Activated T-cell treated with anti-CD3 and anti-CD28 coated beads, Interleukin-2, amount 50 U/mL, for 72 hours (primary cell): ENCODE measurements around the gene MMGT1. TPM values are rescaled to one million over a fixed set of nuclear protein-coding genes. Genes with fewer than 3 reads are reported as not detected.

Source experiments
- ATAC-seq, 2 donors: fragments of 150-1000 bp; cut with Tn5 transposase; replicated peaks in 1 of 2; 2 replicates each; pipeline ENCODE4 v1.10.0; 2021; ENCODE audit warnings: moderate library complexity in 2 of 2, mild to moderate bottlenecking in 1 of 2
- DNase-seq, 2 donors: peaks; one replicate each; pipeline ENCODE4 v3.0.0; 2021 to 2022; ENCODE audit warnings: mixed read lengths in 1 of 2
- H3K27ac Mint-ChIP-seq: one replicate; pipeline ENCODE4 v1.8.0; 2022; ENCODE audit warnings: mild to moderate bottlenecking, moderate library complexity, mixed read lengths
- H3K27me3 Mint-ChIP-seq: one replicate; pipeline ENCODE4 v1.8.0; 2022; ENCODE audit warnings: low read depth, mixed read lengths
- H3K36me3 Mint-ChIP-seq, 2 donors: one replicate each; pipeline ENCODE4 v1.8.0; 2022; ENCODE audit warnings: mixed read lengths in 2 of 2, mild to moderate bottlenecking in 1 of 2; ENCODE audit not compliant: insufficient read depth in 2 of 2
- H3K4me1 Mint-ChIP-seq: one replicate; pipeline ENCODE4 v1.8.0; 2022; ENCODE audit warnings: low read depth, mixed read lengths
- H3K4me3 Mint-ChIP-seq, 2 donors: one replicate each; pipeline ENCODE4 v1.8.0; 2022; ENCODE audit warnings: mild to moderate bottlenecking in 2 of 2, mixed read lengths in 2 of 2, moderate library complexity in 2 of 2
- H3K9me3 Mint-ChIP-seq, 2 donors: one replicate each; pipeline ENCODE4 v1.8.0; 2022; ENCODE audit warnings: mixed read lengths in 2 of 2
- total RNA-seq, 2 donors: library from RNA; stranded (reverse); gene quantifications; one replicate each; pipeline ENCODE4 v1.2.3, GENCODE V29; 2022

MMGT1 gene
- total RNA-seq: 10 to 100 TPM; 20.1 to 21.7 TPM

GRCh38 chrX:135973548-135974278 is at the start of gene MMGT1:
MMGT1 (minus strand) TSS chrX:135973988; CDS start chrX:135973675, 313 bp downstream.
- peaks cover 34% of the 10 kb centered on the region for H3K27me3 Mint-ChIP-seq
- H3K27ac Mint-ChIP-seq: peak within 1 kb of the TSS; percentile 91
- peak; percentile 84 to 90 for DNase-seq
- no peaks in the 10 kb centered on the region for H3K9me3 Mint-ChIP-seq
- peaks cover 17% of the 10 kb centered on the region for H3K4me1 Mint-ChIP-seq
- peak within 1 kb of the TSS; percentile 86 to 98 for H3K4me3 Mint-ChIP-seq
- H3K36me3 Mint-ChIP-seq: peaks cover 0 to 9% of the 10 kb centered on the region in 2 donors
- peak; percentile 93 to 95 for ATAC-seq

- no peaks in the 10 kb centered on the region for H3K9me3 Mint-ChIP-seq
- peaks cover 4% of the 10 kb centered on the region for H3K27me3 Mint-ChIP-seq
- peak overlapping the region; percentile 68 for H3K27ac Mint-ChIP-seq
- H3K4me3 Mint-ChIP-seq: peak overlapping the region in 1 of 2 donors; percentile 45
- H3K4me1 Mint-ChIP-seq: peaks cover 7% of the 10 kb centered on the region
- ATAC-seq (peak; percentile 36 to 48), DNase-seq (no peak)
- H3K36me3 Mint-ChIP-seq: peaks cover 0 to 3% of the 10 kb centered on the region in 2 donors
Observed at GRCh38 chrX:136021903-136022302, 48.1 kb upstream of the MMGT1 start.

DNA sequence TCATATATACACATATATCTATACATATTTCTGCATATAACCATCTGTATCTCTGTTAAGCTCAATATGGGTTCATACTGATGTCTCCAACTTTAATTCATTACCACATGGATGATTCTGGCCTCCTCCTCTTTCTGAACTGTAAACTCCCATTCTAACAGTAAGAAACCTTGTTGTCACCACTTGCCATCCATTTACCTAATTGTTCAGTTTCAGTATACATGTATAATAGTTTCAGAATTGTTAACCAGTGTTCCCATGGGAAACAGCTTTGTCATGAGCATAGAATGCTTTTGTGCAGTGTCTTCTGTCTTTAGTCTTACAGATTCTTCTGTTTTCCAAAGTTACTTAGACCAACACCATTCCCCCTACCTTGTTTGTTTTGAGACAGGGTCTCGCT is 47.4 kb upstream of the MMGT1 start:
- Mint-ChIP-seq H3K27ac (no peak overlapping the region), H3K4me1 (peaks cover 7% of the 10 kb centered on the region), H3K36me3 (peaks cover 0 to 3% of the 10 kb centered on the region in 2 donors), H3K9me3 (no peaks in the 10 kb centered on the region), H3K4me3 (no peak overlapping the region), H3K27me3 (peaks cover 4% of the 10 kb centered on the region)
- ATAC-seq (no peak), DNase-seq (no peak)

GRCh38 chrX:136019226-136019625 is 45.4 kb upstream of the MMGT1 start:
- no peak overlapping the region for H3K4me3 Mint-ChIP-seq
- peaks cover 7% of the 10 kb centered on the region for H3K4me1 Mint-ChIP-seq
- DNase-seq (no peak), ATAC-seq (no peak)
- H3K27me3 Mint-ChIP-seq: no peaks in the 10 kb centered on the region
- no peak overlapping the region for H3K27ac Mint-ChIP-seq
- H3K9me3 Mint-ChIP-seq: no peaks in the 10 kb centered on the region
- peaks cover 0 to 3% of the 10 kb centered on the region in 2 donors for H3K36me3 Mint-ChIP-seq

DNA sequence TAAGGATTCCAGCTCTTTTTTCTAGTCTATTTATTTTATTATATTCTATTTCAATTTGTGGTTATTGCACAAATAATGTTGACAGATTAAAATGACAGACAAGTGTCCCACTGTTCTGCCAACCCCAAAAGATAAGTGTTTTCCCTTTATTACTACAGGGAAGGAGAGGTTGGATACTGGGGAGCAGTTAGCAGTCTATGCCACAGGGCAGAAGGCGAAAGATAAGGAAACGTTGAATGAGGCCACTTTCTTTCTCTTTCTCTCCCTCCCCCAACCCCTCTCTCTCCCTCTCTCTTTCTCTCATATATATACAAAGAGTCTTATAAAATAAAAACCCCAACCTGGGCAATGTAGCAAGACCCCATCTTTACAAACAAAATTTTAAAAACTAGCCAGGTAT is 43.1 kb upstream of the MMGT1 start:
- DNase-seq (no peak), ATAC-seq (no peak)
- no peaks in the 10 kb centered on the region for H3K27me3 Mint-ChIP-seq
- peaks cover 7% of the 10 kb centered on the region for H3K4me1 Mint-ChIP-seq
- H3K27ac Mint-ChIP-seq: no peak overlapping the region
- H3K4me3 Mint-ChIP-seq: no peak overlapping the region
- H3K9me3 Mint-ChIP-seq: no peaks in the 10 kb centered on the region
- H3K36me3 Mint-ChIP-seq: peaks cover 0 to 3% of the 10 kb centered on the region in 2 donors

GRCh38 chrX:136015016-136015415 is 41.2 kb upstream of the MMGT1 start:
- ATAC-seq (no peak), DNase-seq (no peak)
- peaks cover 0 to 3% of the 10 kb centered on the region in 2 donors for H3K36me3 Mint-ChIP-seq
- H3K4me1 Mint-ChIP-seq: no peaks in the 10 kb centered on the region
- no peaks in the 10 kb centered on the region for H3K9me3 Mint-ChIP-seq
- no peak overlapping the region for H3K27ac Mint-ChIP-seq
- peaks cover 4% of the 10 kb centered on the region for H3K27me3 Mint-ChIP-seq
- H3K4me3 Mint-ChIP-seq: no peak overlapping the region

- Mint-ChIP-seq H3K4me3 (peak overlapping the region in 1 of 2 donors; percentile 74), H3K9me3 (no peaks in the 10 kb centered on the region), H3K27me3 (peaks cover 17% of the 10 kb centered on the region), H3K27ac (peak overlapping the region; percentile 60), H3K36me3 (peaks cover 0 to 2% of the 10 kb centered on the region in 2 donors), H3K4me1 (peaks cover 23% of the 10 kb centered on the region)
- ATAC-seq: no peak
- no peak for DNase-seq
Observed at GRCh38 chrX:135988245-135988644, 14.5 kb upstream of the MMGT1 start.

GRCh38 chrX:135985973-135986310 is 12.2 kb upstream of the MMGT1 start:
- peak overlapping the region; percentile 90 for H3K4me3 Mint-ChIP-seq
- peaks cover 40% of the 10 kb centered on the region for H3K4me1 Mint-ChIP-seq
- peaks cover 26% of the 10 kb centered on the region for H3K27me3 Mint-ChIP-seq
- H3K36me3 Mint-ChIP-seq: peaks cover 0 to 2% of the 10 kb centered on the region in 2 donors
- no peak for ATAC-seq
- H3K9me3 Mint-ChIP-seq: no peaks in the 10 kb centered on the region
- H3K27ac Mint-ChIP-seq: peak overlapping the region; percentile 70
- no peak for DNase-seq

- Mint-ChIP-seq H3K9me3 (no peaks in the 10 kb centered on the region), H3K4me3 (peak within 1 kb of the TSS; percentile 90 to 94), H3K27ac (peak within 1 kb of the TSS; percentile 97), H3K27me3 (peaks cover 26% of the 10 kb centered on the region), H3K36me3 (peaks cover 0 to 2% of the 10 kb centered on the region in 2 donors), H3K4me1 (peaks cover 42% of the 10 kb centered on the region)
- ATAC-seq: peak; percentile 94 to 96
- peak; percentile 75 to 77 for DNase-seq
Observed at GRCh38 chrX:135985157-135985972, 11.6 kb upstream of the MMGT1 start, which contains the start of gene SLC9A6. SLC9A6 (plus strand) TSS chrX:135985435; CDS start chrX:135985659, 224 bp downstream.

- H3K4me3 Mint-ChIP-seq: peak overlapping the region; percentile 83 to 94
- peaks cover 0 to 2% of the 10 kb centered on the region in 2 donors for H3K36me3 Mint-ChIP-seq
- H3K9me3 Mint-ChIP-seq: no peaks in the 10 kb centered on the region
- DNase-seq (no peak), ATAC-seq (peak in 1 of 2 donors; percentile 17)
- peak overlapping the region; percentile 97 for H3K27ac Mint-ChIP-seq
- H3K27me3 Mint-ChIP-seq: peaks cover 26% of the 10 kb centered on the region
- peaks cover 42% of the 10 kb centered on the region for H3K4me1 Mint-ChIP-seq
Observed at GRCh38 chrX:135984791-135985156, 11.0 kb upstream of the MMGT1 start.

- H3K27me3 Mint-ChIP-seq: peaks cover 30% of the 10 kb centered on the region
- H3K36me3 Mint-ChIP-seq: peaks cover 0 to 2% of the 10 kb centered on the region in 2 donors
- H3K4me1 Mint-ChIP-seq: peaks cover 42% of the 10 kb centered on the region
- DNase-seq (no peak), ATAC-seq (no peak)
- peak overlapping the region; percentile 97 for H3K27ac Mint-ChIP-seq
- H3K4me3 Mint-ChIP-seq: peak overlapping the region; percentile 83 to 94
- no peaks in the 10 kb centered on the region for H3K9me3 Mint-ChIP-seq
Observed at GRCh38 chrX:135984256-135984655, 10.5 kb upstream of the MMGT1 start.

- peaks cover 42% of the 10 kb centered on the region for H3K4me1 Mint-ChIP-seq
- ATAC-seq (no peak), DNase-seq (no peak)
- no peaks in the 10 kb centered on the region for H3K9me3 Mint-ChIP-seq
- peaks cover 0 to 2% of the 10 kb centered on the region in 2 donors for H3K36me3 Mint-ChIP-seq
- peak overlapping the region; percentile 97 for H3K27ac Mint-ChIP-seq
- H3K4me3 Mint-ChIP-seq: peak overlapping the region; percentile 83 to 94
- H3K27me3 Mint-ChIP-seq: peaks cover 35% of the 10 kb centered on the region
Observed at GRCh38 chrX:135982860-135983259, 9.1 kb upstream of the MMGT1 start.

GRCh38 chrX:135981668-135982067 is 7.9 kb upstream of the MMGT1 start:
- H3K4me1 Mint-ChIP-seq: peaks cover 37% of the 10 kb centered on the region
- ATAC-seq (no peak), DNase-seq (no peak)
- H3K4me3 Mint-ChIP-seq: no peak overlapping the region
- H3K36me3 Mint-ChIP-seq: peaks cover 0 to 2% of the 10 kb centered on the region in 2 donors
- peak overlapping the region; percentile 79 for H3K27ac Mint-ChIP-seq
- no peaks in the 10 kb centered on the region for H3K9me3 Mint-ChIP-seq
- H3K27me3 Mint-ChIP-seq: peaks cover 44% of the 10 kb centered on the region
